DMS53 treated with DMSO at 0.1 percent for 48 hours (cell line): ENCODE data around the gene RMDN2.
A peak's percentile ranks its signal among the peaks of the same experiment; 100 is the strongest.
"Not testable (repeated sequence)": the region's sequence is repeated elsewhere in the genome, so short reads cannot be mapped to it uniquely, and the experiment has no call there.

Experiments used
- DNase-seq: peaks from one replicate; lab custom pipeline; 2025; ENCODE audit not compliant: unreplicated experiment; lab: John Stamatoyannopoulos, UW

The RMDN2 gene

DNA sequence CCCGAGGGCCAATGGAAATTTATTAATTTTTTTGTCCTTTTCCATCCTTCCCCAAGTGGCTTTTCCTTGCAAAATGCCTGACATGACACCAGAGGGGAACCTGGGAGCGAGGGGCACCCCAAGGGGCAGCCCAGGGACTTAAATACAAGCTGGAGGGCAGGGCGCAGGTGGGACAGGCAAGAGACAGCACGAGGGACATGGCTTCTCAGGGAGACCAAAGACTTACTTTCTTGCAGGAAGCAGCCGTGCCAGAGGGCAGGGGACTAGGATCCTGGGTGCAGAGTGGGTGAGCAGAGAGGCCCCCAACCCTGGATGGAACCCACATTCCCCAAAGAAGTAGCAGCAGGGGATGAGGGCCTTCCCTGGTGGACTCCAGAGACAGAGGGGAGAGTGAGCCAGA, 5.3 kb downstream of the RMDN2 start:
- DNase-seq = not testable (repeated sequence)

DNA sequence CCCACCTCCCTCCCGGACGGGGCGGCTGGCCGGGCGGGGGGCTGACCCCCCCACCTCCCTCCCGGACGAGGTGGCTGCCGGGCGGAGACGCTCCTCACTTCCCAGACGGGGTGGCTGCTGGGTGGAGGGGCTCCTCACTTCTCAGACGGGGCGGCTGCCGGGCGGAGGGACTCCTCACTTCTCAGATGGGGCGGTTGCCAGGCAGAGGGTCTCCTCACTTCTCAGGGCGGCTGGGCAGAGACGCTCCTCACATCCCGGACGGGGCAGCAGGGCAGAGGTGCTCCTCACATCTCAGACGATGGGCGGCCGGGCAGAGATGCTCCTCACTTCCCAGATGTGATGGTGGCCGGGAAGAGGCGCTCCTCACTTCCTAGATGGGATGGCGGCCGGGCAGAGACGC, 7.8 kb downstream of the RMDN2 start:
- not testable (repeated sequence) for DNase-seq

DNA sequence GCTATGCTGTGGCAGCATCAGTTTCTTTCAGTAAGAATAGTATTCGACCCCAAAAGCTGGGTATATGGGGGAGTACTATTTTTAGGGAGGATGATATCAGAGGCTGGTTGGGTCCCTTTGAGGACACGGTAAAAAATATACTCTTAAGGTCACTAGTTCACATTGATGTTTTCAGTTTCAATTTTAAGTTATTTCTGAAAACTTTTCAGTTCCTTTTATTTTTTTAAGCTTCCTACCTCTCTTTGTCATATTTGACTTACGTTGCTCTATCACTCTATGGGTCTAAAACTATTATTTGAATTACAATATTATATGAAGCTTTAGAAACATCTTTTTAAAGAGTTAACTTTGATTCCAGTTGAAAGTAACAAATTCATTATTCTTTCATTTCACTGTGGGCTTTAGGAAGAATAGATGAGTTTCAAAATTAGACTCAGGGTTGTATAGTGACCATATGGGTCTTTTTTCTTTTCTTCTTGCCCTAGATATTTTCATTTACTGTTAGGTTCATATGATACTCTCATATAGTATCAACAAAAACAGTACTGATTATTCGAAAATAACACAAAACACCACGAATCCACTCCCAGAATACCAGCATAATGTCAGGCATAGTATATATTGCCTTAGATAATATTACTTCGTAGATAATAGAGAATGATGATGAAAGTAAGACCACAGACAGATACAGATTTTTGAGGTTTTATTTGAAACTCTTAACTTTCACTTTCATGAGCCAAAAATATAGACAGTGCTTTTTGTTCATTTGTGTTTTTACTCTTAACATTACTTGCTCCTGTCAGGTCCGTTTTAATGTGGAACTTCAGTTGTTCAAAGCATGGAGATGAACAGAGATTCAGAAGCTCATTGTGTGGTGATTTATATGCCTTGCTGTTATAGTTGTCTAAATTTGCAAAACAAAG, 9.8 kb downstream of the RMDN2 start:
- no peak for DNase-seq

DNA sequence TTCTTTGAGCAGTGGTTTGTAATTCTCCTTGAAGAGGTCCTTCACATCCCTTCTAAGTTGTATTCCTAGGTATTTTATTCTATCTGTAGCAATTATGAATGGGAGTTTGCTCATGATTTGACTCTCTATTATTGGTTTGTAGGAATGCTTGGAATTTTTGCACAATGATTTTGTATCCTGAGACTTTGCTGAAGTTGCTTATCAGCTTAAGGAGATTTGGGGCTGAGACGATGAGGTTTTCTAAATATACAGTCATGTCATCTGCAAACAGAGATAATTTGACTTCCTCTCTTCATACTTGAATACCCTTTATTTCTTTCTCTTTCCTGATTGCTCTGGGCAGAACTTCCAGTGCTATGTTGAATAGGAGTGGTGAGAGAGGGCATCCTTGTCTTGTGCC, 12.5 kb downstream of the RMDN2 start:
- DNase-seq = not testable (repeated sequence)

DNA sequence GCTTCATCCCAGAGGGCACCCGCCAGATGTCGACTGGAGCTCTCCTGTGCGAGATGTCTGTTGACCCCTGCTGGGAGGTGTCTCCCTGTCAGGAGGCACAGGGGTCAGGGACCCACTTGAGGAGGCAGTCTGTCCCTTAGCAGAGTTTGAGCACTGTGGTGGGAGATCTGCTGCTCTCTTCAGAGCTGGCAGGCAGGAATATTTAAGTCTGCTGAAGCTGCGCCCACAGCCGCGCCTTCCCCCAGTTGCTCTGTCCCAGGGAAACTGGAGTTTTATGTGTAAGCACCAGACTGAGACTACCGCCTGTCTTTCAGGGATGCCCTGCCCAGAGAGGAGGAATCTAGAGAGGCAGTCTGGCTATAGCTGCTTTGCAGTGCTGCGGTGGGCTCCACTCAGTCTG, 16.2 kb downstream of the RMDN2 start:
- DNase-seq = not testable (repeated sequence)

DNA sequence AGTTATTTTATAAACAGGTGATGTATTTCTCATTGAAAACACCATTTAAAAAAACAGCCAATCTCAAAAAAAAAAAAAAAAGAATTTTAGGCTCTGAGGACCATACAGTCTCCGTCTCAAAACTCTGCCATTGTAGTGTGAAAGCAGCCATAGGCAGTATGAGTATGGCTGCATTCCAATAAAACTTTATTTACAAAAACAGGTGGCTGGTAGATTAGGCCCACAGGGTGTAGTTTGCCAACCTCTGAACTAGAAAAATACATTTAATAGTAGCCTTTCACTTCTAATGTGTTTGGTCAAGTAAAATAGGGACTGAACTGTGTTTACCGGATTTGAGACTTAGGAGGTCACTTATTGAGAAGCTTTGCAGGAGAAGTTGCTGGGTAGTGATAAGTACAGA, 19.2 kb downstream of the RMDN2 start:
- DNase-seq = no peak

DNA sequence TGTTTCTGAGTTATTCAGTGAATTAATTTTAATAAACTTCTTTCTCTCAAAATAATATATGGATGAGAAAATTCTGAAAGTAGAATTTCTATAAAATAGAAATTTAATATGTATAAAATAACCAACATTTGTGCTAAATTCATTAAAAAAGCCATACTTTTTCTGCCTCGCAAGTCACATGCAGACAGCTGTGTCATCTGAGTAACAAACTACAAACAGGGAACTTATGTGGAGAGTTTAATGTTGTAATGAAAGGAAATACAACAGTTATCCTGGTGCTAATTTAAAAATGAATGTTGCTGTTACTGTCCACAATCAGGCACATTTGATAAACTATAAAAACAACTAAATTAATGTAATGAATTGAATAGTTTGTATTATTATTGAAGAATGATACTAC, 22.2 kb downstream of the RMDN2 start:
- no peak for DNase-seq

DNA sequence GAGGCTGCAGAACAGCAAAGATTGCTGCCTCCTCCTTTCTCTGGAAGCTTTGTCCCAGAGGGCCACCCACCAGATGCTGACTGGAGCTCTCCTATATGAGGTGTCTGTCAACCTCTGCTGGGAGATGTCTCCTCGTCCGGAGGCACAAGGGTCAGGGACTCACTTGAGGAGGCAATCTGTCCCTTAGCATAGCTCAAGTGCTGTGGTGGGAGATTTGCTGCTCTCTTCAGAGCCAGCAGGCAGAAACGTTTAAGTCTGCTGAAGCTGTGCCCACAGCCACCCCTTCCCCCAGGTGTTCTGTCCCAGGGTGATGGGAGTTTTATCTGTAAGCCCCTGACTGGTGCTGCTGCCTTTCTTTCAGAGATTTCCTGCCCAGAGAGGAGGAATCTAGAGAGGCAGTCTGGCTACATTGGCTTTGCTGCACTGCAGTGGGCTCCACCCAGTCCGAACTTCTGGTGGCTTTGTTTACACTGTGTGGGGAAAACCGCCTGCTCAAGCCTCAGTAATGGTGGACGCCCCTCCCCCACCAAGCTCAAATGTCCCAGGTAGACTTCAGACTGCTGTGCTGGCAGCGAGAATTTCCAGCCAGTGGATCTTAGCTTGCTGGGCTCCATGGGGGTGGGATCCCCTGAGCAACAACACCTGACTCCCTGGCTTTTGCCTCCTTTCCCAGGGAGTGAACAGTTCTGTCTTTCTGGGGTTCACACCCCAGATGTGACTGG, 37.1 kb downstream of the RMDN2 start:
- peak; percentile 9 for DNase-seq

DNA sequence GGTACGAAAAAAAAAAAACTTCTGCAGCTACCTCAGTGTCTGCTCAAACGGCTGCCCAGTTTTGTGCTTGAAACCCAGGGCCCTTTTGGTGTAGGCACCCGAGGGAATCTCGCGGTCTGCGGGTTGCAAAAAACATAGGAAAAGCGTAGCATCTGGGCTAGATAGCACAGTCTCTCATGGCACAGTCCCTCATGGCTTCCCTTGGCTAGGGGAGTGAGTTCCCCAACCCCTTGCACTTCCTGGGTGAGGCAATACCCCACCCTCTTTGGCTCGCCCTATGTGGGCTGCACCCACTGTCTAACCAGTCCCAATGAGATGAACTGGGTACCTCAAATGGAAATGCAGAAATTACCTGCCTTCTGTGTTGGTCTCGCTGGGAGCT, 37.6 kb downstream of the RMDN2 start:
- not testable (repeated sequence) for DNase-seq

DNA sequence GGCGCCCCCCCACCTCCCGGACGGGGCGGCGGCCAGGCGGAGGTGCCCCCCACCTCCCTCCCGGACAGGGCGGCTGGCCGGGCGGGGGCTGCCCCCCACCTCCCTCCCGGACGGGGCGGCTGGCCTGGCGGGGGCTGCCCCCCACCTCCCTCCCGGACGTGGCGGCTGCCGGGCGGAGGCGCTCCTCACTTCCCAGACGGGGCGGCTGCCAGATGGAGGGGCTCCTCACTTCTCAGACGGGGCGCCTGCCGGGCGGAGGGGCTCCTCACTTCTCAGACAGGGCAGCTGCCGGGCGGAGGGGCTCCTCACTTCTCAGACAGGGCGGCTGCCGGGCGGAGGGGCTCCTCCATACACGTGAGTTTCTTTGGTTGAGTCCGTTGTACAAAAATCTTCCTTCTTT, 38.8 kb downstream of the RMDN2 start:
- not testable (repeated sequence) for DNase-seq

DNA sequence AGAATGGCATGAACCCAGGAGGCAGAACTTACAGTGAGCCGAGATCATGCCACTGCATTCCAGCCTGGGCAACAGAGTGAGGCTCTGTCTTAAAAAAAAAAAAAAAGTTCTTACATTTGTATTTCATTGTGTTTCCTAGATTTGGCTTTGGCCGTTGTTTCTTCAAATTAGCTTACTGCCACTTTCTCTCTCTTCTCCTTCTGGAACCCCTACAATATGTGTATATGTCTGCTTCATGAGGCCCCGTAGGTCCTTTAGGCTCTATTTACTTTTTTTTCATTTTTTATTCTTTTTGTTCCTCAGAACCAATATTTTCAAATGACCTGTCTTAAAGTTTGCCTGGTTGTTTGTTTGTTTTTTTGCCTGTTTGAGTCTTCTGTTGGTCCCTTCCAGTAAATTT, 41.2 kb downstream of the RMDN2 start:
- DNase-seq = no peak

DNA sequence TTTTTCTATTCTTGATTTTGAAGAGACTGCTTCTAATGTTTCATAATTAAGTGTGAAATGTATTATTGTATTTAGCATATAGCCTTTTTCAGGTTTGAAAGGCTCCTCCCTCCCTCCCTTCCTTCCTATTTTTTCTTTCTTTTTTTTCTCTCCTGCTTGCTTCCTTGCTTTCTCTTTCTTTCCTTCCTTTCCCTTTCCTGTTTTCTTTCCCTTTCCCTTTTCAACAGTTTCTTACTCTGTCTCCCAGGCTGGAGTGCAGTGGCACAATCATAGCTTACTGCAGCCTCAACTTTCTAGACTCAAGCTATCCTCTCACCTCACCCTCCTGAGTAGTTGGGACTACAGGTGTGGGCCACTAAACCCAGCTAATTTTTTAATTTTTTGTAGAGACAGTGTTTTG, 44.6 kb downstream of the RMDN2 start:
- no peak for DNase-seq

DNA sequence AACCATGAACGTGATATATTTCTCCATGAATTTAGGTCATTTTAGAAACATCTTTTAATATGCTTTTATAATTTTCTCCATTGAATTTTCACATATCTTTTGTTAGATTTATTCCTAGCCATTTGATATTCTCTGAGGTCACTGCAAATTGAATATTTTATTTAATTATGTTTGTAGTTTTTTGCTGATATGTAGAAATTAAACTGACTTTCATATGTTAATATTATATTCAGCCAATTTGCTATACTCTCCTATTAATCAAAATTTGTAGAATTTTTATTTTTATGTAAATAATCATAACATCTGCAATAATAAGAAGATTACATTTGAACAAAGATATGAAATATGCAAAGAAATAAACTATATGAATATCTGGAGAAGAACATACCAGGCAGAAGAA, 46.9 kb downstream of the RMDN2 start:
- DNase-seq = no peak

DNA sequence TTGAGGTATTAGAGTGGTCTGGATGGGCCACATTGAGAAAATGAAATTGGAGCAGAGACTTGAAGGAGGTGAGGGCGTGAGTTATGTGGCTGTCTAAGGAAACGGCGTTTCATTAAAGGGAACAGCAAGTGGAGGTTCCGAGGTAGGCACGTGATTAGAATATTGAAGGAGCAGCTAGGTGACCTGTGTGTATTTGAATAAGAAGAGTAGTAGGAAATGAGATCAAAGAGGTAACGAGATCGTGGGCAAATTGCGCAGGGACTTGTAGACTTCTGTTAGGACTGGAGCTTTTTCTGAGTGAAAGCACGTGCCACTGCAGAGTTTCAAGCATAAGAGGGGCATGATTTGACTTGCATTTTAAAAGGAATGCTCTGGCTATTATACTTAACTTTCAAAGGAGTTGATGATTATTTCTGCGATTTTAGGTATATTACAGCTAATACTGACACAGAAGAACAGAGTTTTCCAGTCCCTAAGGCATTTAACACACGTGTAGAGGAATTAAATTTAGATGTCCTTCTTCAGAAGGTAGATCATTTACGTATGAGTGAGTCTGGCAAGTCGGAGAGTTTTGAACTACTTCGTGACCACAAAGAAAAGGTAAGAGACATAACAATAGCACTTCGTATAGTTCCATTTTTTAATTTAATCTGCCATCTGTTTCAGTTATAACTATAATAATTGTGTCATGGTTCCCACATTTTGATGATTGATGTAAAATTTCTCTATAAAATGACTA, 48.7 kb downstream of the RMDN2 start:
- DNase-seq = no peak

DNA sequence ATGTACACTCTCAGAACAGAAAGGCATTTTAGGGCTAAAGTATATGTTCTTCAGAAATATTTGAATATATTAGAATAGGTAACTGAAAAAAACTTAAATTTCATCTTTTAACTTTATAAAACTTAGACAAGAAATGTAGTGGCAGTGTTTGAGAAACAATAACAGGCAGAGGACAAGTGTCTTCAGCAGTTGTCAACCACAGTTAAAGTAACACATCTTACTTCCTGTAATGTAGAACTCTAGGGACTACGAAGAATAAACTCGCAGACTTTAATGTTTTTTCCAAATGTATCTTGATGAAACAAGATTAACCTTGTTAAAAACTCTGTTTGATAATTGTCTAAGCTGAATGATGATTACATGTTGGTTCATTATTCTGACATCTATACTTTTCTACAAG, 50.7 kb downstream of the RMDN2 start:
- no peak for DNase-seq

DNA sequence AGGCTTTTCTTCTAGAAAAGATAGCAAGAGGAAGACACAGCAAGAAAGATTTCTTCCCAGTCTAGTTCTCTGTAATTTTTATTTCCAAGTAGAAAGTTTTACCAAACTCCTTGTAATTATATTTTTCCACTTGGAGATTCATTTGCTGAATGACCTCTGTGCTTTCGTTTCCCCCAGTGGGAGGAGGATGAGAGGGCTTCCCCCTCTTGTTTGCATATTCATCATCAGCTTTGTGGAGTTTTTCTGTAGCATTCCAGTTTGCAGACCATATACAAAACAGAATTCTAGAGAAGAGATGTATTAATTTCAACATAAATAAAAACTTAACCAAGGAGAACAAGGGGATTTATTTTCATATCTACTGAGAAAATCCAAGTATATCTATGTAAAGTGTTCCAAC, 51.3 kb downstream of the RMDN2 start:
- no peak for DNase-seq

DNA sequence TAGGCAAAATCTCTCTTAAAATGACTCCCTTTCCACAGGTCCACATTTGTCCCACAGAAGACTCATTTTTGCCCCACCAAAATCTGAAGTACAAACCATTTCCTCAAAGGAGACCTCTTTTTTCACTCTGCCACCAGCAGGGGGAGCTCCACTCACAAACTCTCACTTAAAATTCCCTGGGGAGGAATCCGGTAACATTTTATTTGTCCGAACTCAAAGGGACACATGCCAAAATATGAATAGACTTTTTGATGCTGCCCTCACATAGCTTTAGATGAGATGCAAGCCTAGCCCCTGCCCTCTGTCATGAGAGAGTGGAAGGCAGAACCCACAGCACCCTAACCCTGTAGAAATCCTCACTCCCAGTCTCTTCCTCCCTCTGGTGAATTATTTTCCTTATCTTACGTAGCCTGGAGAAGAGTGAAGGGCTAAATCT, 57.1 kb downstream of the RMDN2 start:
- DNase-seq = peak; percentile 21

DNA sequence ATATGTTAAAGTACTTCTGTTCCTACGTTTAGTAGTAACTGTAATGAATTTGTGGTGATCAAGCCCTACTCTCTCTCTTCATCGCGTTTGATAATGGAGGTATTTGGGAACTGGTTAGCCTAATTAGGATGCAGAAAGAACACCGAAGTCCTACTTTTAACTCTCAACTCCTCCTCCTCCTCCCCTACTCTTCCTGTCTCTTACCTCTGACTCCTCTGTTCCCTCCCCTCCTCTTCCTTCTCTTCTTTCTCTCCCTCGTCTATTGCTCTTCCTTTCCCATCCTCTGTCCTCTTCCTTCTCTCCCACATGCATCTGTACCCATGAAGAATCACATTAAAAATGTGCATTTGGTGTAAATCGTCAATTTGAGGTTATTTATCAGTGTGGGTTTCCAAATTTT, 57.8 kb downstream of the RMDN2 start:
- DNase-seq = no peak

DNA sequence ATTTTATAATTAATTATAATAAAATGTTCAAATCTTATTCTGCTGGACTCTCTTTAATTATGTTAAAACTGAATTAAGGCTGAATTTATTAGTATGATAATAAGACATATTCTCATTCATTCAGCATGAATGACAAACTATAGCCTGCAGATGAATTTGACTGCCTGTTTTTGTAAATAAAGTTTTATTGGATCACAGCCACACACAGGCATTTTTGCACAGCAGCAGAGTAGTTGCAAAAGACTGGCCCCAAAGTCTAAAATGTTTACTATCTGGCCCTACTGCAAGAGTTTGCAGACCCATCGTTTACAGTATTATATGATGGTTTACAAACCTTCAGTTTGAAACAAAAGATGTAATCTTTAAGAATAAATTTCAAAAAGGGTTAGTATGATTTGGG, 58.6 kb downstream of the RMDN2 start:
- DNase-seq = no peak

DNA sequence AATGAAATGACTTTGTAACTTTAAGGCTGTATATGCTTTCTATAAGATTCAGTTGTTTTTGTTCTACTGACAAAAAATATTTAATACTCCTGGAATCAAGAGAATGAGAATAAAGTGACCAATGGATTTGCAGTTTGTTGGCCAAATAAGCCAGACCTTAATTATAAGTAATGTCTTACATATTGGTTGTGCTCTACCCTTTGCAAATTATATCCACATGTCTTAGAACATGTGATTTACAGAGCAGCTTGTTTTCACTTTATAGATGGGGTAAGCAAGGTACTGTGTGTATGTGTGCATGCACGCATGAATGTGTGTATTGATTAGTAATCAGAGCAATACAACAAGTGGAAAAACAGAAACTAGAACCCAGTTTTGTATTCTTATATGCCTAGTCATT, 59.1 kb downstream of the RMDN2 start:
- DNase-seq = no peak

DNA sequence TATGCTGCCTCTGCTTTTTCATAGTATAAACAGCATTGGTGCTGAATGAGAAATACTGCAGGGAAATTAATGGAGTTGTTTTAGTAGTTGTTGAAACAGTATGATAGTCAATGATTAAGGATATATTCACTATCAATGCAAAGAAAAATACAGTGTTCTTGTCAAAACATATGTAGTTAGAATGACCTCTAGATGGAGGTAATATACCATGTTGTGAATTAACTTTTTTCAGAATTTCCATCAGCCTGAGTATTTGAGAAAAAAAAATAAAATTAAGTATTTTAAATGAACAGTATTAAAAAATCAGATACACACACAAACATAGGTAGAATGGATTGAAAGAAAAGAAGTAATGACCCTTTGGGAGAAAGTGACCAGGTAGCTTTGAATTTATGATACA, 59.5 kb downstream of the RMDN2 start:
- DNase-seq = no peak

DNA sequence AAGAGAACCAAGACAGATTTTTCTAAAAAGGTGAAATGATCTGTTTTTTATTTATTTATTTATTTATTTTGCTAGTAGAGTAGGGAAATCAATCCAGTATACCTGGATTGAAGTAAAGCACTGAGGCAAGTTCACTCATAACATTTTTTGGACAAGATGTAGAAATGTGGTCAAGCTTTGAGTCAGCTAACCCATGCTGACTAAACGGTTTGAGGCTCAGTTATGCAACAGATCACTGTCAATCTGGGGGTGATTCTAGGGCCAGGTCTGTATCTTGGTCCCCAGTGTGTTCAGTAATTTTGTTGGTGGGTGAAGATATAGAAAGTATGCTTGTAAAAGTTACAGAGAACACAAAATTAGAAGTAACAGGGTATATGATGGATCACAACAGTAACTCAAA, 60.2 kb downstream of the RMDN2 start:
- no peak for DNase-seq
